ENCODE data around the gene BMI1.

GRCh38 chr10:22366435-22366703 is 45.5 kb downstream of the BMI1 start:
- TF ChIP-seq CTCF (conservative IDR thresholded peaks at IDR 0.05 in 1 of 2, IDR thresholded peaks at IDR 0.05 in 1 of 2; ENCODE audit: low read depth in 1 of 2, low read length in 2 of 2) (no peak), EZH2 (IDR thresholded peaks at IDR 0.05; ENCODE audit: low read length, missing control alignments) (no peak)
